K562 (cell line): Measurements from ENCODE around the gene L3MBTL1.
A peak's percentile ranks its signal among the peaks of the same experiment; 100 is the strongest.

Experiments used
- CTCF ChIP-seq, 3 experiments: IDR thresholded peaks in 2 of 3; conservative IDR thresholded peaks in 1 of 3; 2 replicates each; pipeline ENCODE4 v1.5.1; 2011 to 2012; ENCODE audit warnings: low read length in 3 of 3, mild to moderate bottlenecking in 3 of 3, control low read depth in 2 of 3, improper control_type of control experiment in 1 of 3, inconsistent platforms in 1 of 3, low read depth in 1 of 3, mixed read lengths in 1 of 3, moderate library complexity in 1 of 3; ENCODE audit not compliant: insufficient read depth in 2 of 3
- JUND ChIP-seq, 2 experiments: IDR thresholded peaks; 2 replicates in 1 of 2; 3 replicates in 1 of 2; pipeline ENCODE4 v1.6.1; 2011; ENCODE audit warnings: borderline replicate concordance in 2 of 2, low read depth in 2 of 2, low read length in 2 of 2, improper control_type of control experiment in 1 of 2, missing biosample characterization in 1 of 2, missing genetic modification characterization in 1 of 2, missing genetic modification reagents in 1 of 2
- MAFG ChIP-seq: fragments of 450-650 bp; conservative IDR thresholded peaks from 2 replicates; pipeline ENCODE4 v1.6.1; 2016; ENCODE audit warnings: missing genetic modification characterization, missing compliant biosample characterization

- TF ChIP-seq CTCF (IDR thresholded peaks at IDR 0.05 in 2 of 3, conservative IDR thresholded peaks at IDR 0.05 in 1 of 3; ENCODE audit: insufficient read depth in 2 of 3, low read depth in 1 of 3, low read length in 3 of 3) (peak in 1 of 3 experiments; percentile 26; a peak in 1 of 6 replicates), MAFG (tag) (no peak), JUND (IDR thresholded peaks at IDR 0.05; ENCODE audit: borderline replicate concordance, low read depth, low read length) (no peak), JUND (tag; IDR thresholded peaks at IDR 0.05; ENCODE audit: borderline replicate concordance, low read depth, low read length) (no peak)
Measured at GRCh38 chr20:43549416-43550065, 42.0 kb downstream of the L3MBTL1 start.
